IMR-90 (cell line): Measurements from ENCODE around the gene KIAA0513. TPM values are rescaled to one million over a fixed set of nuclear protein-coding genes. Genes with fewer than 3 reads are reported as not detected.
A peak's percentile ranks its signal among the peaks of the same experiment; 100 is the strongest.
"Not testable (repeated sequence)": the region's sequence is repeated elsewhere in the genome, so short reads cannot be mapped to it uniquely, and the experiment has no call there.

Experiments used
- ATAC-seq: fragments of 200-7000 bp; cut with Tn5 transposase; 2 replicates; pipeline ENCODE4 v1.9.1; 2020; ENCODE audit warnings: low read depth, mild to moderate bottlenecking, moderate library complexity
- BruUV-seq: library from RNA; stranded (reverse); fragments of 400-500 nt; replicated peaks from 2 replicates; lab custom pipeline; 2021; lab: Mats Ljungman, UMichigan
- CTCF ChIA-PET: fragments of 300-600 bp; formaldehyde crosslinking; extraction: SDS; loops from one replicate; lab custom pipeline; 2021; ENCODE audit warnings: antibody characterized with exemption; lab: Yijun Ruan, JAX
- POLR2A ChIA-PET: fragments of 300-600 bp; sonication (Branson Sonifier 250); formaldehyde crosslinking; loops from one replicate; lab custom pipeline; 2022; ENCODE audit warnings: antibody characterized with exemption; ENCODE audit not compliant: unreplicated experiment; lab: Charles Lee
- DNase-seq: peaks from one replicate; pipeline ENCODE4 v3.0.0; 2013
- H2AFZ ChIP-seq: replicated peaks from 2 replicates; pipeline ENCODE3; 2013; ENCODE audit warnings: low read length, mild to moderate bottlenecking; ENCODE audit not compliant: poor library complexity
- H2AK5ac ChIP-seq: 2 replicates; pipeline ENCODE4 v1.6.1; 2013; ENCODE audit warnings: low read depth, low read length, inconsistent platforms
- H2AK9ac ChIP-seq: replicated peaks from 2 replicates; pipeline ENCODE3; 2013; ENCODE audit warnings: mild to moderate bottlenecking, low read depth, low read length, moderate library complexity; ENCODE audit not compliant: poor library complexity
- H2BK120ac ChIP-seq: 2 replicates; pipeline ENCODE4 v1.6.1; 2013; ENCODE audit warnings: low read depth, low read length, inconsistent platforms
- H2BK15ac ChIP-seq: 3 replicates; pipeline ENCODE4 v1.6.1; 2013; ENCODE audit warnings: low read depth, low read length, inconsistent platforms
- H2BK20ac ChIP-seq: 2 replicates; pipeline ENCODE4 v1.6.1; 2013; ENCODE audit warnings: low read depth, mild to moderate bottlenecking, inconsistent platforms, low read length, moderate library complexity
- H2BK5ac ChIP-seq: 2 replicates; pipeline ENCODE4 v1.6.1; 2013; ENCODE audit warnings: mild to moderate bottlenecking, low read depth, low read length, inconsistent platforms; ENCODE audit not compliant: poor library complexity, severe bottlenecking
- H3K14ac ChIP-seq: replicated peaks from 2 replicates; pipeline ENCODE4 v1.6.1; 2013; ENCODE audit warnings: low read depth, low read length, inconsistent platforms
- H3K18ac ChIP-seq: 2 replicates; pipeline ENCODE4 v1.6.1; 2013; ENCODE audit warnings: low read depth, low read length, control low read depth
- H3K23ac ChIP-seq: 2 replicates; pipeline ENCODE4 v1.6.1; 2013; ENCODE audit warnings: low read depth, low read length, inconsistent platforms
- H3K27ac ChIP-seq: 2 replicates; pipeline ENCODE4 v1.5.1; 2013; ENCODE audit warnings: mild to moderate bottlenecking, control low read depth, low read length; ENCODE audit not compliant: insufficient read depth
- H3K27me3 ChIP-seq: 2 replicates; pipeline ENCODE4 v1.6.1; 2013; ENCODE audit warnings: low read length; ENCODE audit not compliant: control insufficient read depth, insufficient read depth
- H3K36me3 ChIP-seq: 2 replicates; pipeline ENCODE4 v1.6.1; 2013; ENCODE audit warnings: low read length, mixed read lengths; ENCODE audit not compliant: control insufficient read depth, insufficient read depth
- H3K4ac ChIP-seq: 2 replicates; pipeline ENCODE4 v1.6.1; 2013; ENCODE audit warnings: low read depth, low read length, inconsistent platforms
- H3K4me1 ChIP-seq: 2 replicates; pipeline ENCODE4 v1.6.1; 2013; ENCODE audit warnings: low read length, mixed read lengths; ENCODE audit not compliant: control insufficient read depth, insufficient read depth
- H3K4me2 ChIP-seq: 2 replicates; pipeline ENCODE4 v1.6.1; 2013; ENCODE audit warnings: low read depth, mild to moderate bottlenecking, control low read depth, low read length, moderate library complexity
- H3K4me3 ChIP-seq: 2 replicates; pipeline ENCODE4 v1.5.1; 2013; ENCODE audit warnings: low read depth, mild to moderate bottlenecking, control low read depth, low read length, moderate library complexity; ENCODE audit not compliant: insufficient read depth
- H3K56ac ChIP-seq: 2 replicates; pipeline ENCODE4 v1.6.1; 2013; ENCODE audit warnings: low read length, inconsistent platforms; ENCODE audit not compliant: insufficient read depth; ENCODE audit errors: extremely low read depth
- H3K79me1 ChIP-seq, 2 experiments: 2 replicates each; pipeline ENCODE4 v1.6.1; 2013; ENCODE audit warnings: low read length in 2 of 2, inconsistent platforms in 1 of 2, low read depth in 1 of 2
- H3K9ac ChIP-seq: 2 replicates; pipeline ENCODE4 v1.6.1; 2013; ENCODE audit warnings: low read depth, low read length, control low read depth
- H3K9me1 ChIP-seq: 2 replicates; pipeline ENCODE4 v1.6.1; 2013; ENCODE audit warnings: low read length, inconsistent platforms; ENCODE audit not compliant: insufficient read depth
- H3K9me3 ChIP-seq: 2 replicates; pipeline ENCODE4 v1.6.1; 2013; ENCODE audit warnings: low read length; ENCODE audit not compliant: control insufficient read depth, insufficient read depth
- H4K20me1 ChIP-seq: 2 replicates; pipeline ENCODE4 v1.6.1; 2013; ENCODE audit warnings: low read length, inconsistent platforms; ENCODE audit not compliant: insufficient read depth
- H4K5ac ChIP-seq: 2 replicates; pipeline ENCODE4 v1.6.1; 2013; ENCODE audit warnings: mild to moderate bottlenecking, low read depth, low read length, control low read depth
- H4K8ac ChIP-seq, 2 experiments: 2 replicates each; pipeline ENCODE4 v1.6.1; 2013; ENCODE audit warnings: low read depth in 2 of 2, low read length in 2 of 2, control low read depth in 1 of 2, inconsistent platforms in 1 of 2
- H4K91ac ChIP-seq: 2 replicates; pipeline ENCODE4 v1.6.1; 2013; ENCODE audit warnings: low read depth, low read length, inconsistent platforms; ENCODE audit not compliant: insufficient read depth
- whole genome bisulfite sequencing, 2 experiments: methylation state at CpG; one replicate each; pipeline versions ENCODE4 v1.1.5 to v1.1.7; 2013; ENCODE audit warnings: missing lambda C conversion rate in 2 of 2; ENCODE audit not compliant: insufficient read length in 1 of 2; ENCODE audit errors: extremely low coverage in 2 of 2; 5-methylcytosine and 5-hydroxymethylcytosine counted together
- dilution Hi-C: fragments of 300-500 bp; cut with HindIII; formaldehyde crosslinking; loops from one replicate; pipeline ENCODE4 v1.14.3; 2018; ENCODE audit warnings: low sequenced_read_pairs; ENCODE audit not compliant: unreplicated experiment
- in situ Hi-C: fragments of 300-500 bp; cut with MboI; formaldehyde crosslinking; loops from 3 replicates; pipeline ENCODE4 v1.14.3; 2019; ENCODE audit warnings: low sequenced_read_pairs, inconsistent platforms, mixed read lengths
- intact Hi-C: fragments of 100-400 bp; cut with micrococcal nuclease; formaldehyde crosslinking; loops from 2 replicates; pipeline ENCODE4 v1.10.0; 2022
- polyA plus RNA-seq, 3 experiments: library from polyadenylated mRNA; depleted of rRNA; stranded (reverse); fragments of >200 nt; gene quantifications; 2 replicates each; pipeline ENCODE4 v1.2.3, GENCODE V29; 2012; ENCODE audit warnings: low replicate concordance in 1 of 3
- total RNA-seq: library from RNA; depleted of rRNA; stranded (reverse); fragments of >200 nt; gene quantifications from 2 replicates; pipeline ENCODE4 v1.2.3, GENCODE V29; 2012

The KIAA0513 gene
- total and polyA plus RNA-seq, 2 of the 4 experiments (the other 2 are of a cell fraction): 9.5 TPM

- intact Hi-C loops, H3K27me3 ChIP-seq, ATAC-seq, DNase-seq, in situ Hi-C loops, BruUV-seq, POLR2A ChIA-PET, dilution Hi-C loops, H3K36me3 ChIP-seq, H3K9me3 ChIP-seq, H4K20me1 ChIP-seq, H3K79me1 ChIP-seq, H3K4me3 ChIP-seq: not testable (repeated sequence)
- Histone ChIP-seq H4K5ac (peak overlapping the region; percentile 99), H3K4me2 (peak overlapping the region; percentile 59), H3K9me1 (peaks cover 11% of the 10 kb centered on the region; the same call in 1 of the 2 replicates), H3K27ac (peak overlapping the region; percentile 87), H3K14ac (peak overlapping the region; percentile 88), H4K91ac (peak overlapping the region; percentile 78), H2AK9ac (peak overlapping the region; percentile 73), H2BK120ac (peak overlapping the region; percentile 97), H2BK5ac (peak overlapping the region; percentile 89), H3K9ac (peak overlapping the region; percentile 54), H2BK20ac (peak overlapping the region; percentile 90), H3K56ac (peak overlapping the region; percentile 5; the same call in 1 of the 2 replicates), H2AFZ (peak overlapping the region; percentile 91), H3K23ac (peak overlapping the region; percentile 91; the same call in 1 of the 2 replicates), H3K4ac (peak overlapping the region; percentile 92), H3K4me1 (peaks cover 20% of the 10 kb centered on the region), H2AK5ac (peak overlapping the region; percentile 95), H4K8ac (peak overlapping the region; percentile 93 to 97), H3K18ac (peak overlapping the region; percentile 95), H2BK15ac (peak overlapping the region; percentile 69; the same call in 1 of the 3 replicates)
- 100% methylated on average over 1 of the region's 6 CpGs; no CpG with 5 or more reads in 1 of the 2 experiments for WGBS, 2 experiments
- CTCF ChIA-PET: interaction anchor here (1.5 kb wide), 1 partner anchor 9 kb away, joined by 4 read pairs; no protein-coding TSS in a partner anchor
These were observed 95.8 kb downstream of the KIAA0513 start for GRCh38 chr16:85123441-85123840.
